Left forelimb (tissue), 1 donor: Measurements from ENCODE around the gene VEGFD.
A peak's percentile ranks its signal among the peaks of the same experiment; 100 is the strongest.

ENCODE experiments used
- DNase-seq: peaks from one replicate; pipeline ENCODE4 v3.0.0-alpha.2; 2018; ENCODE audit warnings: low spot score

Gene VEGFD

GRCh38 chrX:15359701-15360100 is 24.5 kb downstream of the VEGFD start:
- DNase-seq: no peak

- DNase-seq: no peak
Measured at GRCh38 chrX:15358533-15358932, 25.7 kb downstream of the VEGFD start.

DNA sequence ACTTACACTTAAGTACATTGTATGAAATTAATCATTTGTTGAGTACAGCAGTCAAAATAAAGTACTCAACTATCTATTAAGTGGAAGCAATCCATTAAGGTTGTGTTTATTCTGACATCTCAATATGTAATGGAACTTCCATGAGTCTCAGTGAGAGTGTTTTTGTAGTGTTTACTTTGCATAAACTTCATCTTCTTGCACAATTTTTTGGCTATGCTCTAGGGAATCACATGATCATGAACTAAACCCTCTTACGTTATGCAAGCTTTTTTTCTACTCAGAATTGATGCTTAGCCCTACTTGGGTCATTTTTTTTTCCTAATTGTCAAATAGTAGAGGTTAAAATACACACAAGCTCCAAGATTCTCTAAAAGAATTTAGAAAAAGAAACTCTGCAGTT is 27.8 kb downstream of the VEGFD start:
- no peak for DNase-seq

DNA sequence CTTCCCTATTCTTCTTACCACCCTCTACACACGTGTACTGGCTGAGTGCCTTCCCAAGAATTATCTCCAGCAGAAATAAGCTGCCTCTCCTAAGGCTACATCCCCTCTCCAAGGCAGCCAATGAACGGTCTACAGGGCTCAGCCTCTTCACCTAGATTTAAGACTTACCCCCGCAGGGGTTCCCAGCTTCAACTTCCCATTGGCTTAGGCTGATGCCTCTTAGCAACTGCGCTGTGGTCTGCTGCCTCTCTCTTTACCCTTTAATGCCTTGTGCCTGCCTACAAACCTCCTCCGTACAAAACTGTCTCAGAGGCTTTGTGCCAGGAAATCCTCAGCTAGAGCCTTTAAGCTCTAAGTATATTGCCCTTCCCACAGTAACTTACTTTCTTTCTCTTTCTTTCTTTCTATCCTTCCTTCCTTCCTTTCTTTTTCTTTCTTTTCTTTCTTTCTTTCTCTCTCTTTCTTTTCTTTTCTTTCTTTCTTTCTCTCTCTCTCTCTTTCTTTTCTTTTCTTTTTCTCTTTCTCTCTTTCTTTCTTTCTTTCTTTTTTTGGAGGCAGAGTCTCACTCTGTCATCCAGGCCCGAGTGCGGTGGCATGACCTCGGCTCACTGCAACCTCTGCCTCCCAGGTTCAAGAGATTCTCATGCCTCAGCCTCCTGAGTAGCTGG is 33.8 kb downstream of the VEGFD start:
- no peak for DNase-seq

DNA sequence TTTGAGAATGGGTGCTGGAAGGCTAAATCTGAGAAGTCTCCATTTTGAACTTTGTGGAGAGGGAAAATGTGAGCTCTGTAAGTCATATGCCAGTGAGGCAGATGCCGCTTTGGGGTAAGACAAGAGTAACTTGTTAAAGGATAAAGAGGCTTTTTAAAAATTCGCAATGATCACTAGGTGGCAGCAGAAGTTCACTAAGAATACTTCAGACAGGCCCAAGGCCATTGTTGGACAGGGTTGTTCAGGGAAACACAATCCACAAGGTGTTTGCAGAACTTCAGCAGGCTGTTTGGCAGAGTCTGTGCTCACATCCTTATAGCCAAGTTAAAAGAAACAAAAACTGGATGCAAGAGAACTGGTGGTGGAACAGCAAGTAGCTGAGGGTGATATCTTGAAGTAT is 35.2 kb downstream of the VEGFD start:
- DNase-seq: no peak

- no peak for DNase-seq
Measured at GRCh38 chrX:15345976-15346375, 38.2 kb downstream of the VEGFD start.

GRCh38 chrX:15344106-15344505 is 40.1 kb downstream of the VEGFD start:
- no peak for DNase-seq

DNA sequence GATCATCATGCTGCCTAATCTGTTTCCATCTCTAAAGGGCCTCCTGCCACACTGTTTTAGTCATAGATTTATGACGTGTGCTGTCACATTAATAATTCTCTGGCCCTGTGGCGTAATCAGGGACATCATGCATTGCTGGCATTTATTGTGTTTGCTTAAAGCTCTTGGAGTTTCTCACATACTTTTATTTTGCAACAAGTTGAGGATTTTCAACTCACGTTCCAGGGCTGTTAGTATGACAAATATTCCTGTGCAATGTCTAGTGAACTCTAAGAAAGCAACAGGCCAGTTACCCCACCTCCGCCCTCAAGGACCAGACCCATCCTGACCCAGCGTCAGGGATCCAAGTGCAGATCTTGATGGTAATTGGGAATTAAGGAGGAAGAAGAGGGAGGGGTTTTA is 41.1 kb downstream of the VEGFD start:
- DNase-seq: no peak

DNA sequence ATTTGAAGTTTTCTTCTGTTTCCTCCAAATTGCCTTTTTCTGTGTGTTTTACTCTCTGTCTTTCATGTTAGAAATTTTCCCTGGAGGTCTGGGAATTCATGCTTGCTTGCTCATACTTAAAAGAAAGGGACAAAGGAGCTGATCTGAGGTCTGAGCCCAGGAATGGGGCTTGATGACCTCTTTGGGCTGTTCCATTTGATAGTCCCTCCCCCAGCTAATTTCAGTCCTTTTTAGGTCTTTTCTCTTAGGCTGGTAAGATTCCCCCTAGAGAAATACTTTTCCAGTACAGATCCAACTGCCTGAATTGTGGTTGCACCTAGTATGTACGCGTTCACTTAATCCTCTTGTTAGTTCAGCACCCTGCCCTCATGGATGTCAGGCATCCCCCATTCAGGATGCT is 43.3 kb downstream of the VEGFD start:
- no peak for DNase-seq

GRCh38 chrX:15336023-15336413 is 48.2 kb downstream of the VEGFD start:
- no peak for DNase-seq

GRCh38 chrX:15335135-15336022 is 48.8 kb downstream of the VEGFD start, which contains the start of gene PIGA:
Gene PIGA, minus strand, starts transcription at chrX:15335523. Its CDS starts 3,593 bp downstream, at chrX:15331930.
- peak; percentile 90 for DNase-seq

DNA sequence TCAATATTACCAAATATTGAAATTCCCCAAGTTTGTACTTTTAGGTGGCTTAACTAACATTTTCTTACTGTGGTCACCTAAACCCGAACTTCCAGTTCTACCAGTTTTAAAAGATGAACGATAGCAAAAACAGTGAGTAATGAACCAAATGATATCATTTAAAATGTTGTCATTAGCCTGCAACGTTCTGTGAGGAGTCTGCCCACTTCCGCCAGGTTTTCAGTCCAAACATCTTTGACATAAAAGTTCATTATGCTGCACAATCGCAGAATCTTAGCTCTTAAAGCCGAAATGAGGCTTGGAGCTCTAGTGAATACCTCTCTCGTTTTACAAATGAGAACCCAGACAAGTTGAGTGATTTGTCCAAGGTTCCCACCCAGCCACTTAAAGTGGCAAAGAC is 49.7 kb downstream of the VEGFD start:
- no peak for DNase-seq

DNA sequence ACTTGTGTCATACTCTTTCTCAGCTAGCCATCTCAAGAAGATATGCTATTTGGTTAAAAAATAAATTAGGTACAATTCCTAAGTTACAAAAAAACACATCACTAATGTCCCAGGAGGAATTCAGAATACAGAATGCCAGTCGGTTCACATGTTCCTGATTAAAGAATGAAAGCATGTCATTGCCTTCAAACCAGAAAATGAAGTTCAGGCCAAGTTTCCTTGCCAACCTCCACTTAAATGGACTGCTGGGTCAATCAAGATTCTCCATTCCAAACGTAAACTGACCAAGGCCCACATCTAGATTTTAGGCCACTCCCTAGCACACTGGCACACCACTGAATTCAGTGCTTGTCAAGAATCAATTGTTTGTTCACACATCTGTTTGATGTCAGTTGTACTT is 55.4 kb downstream of the VEGFD start:
- DNase-seq: no peak

DNA sequence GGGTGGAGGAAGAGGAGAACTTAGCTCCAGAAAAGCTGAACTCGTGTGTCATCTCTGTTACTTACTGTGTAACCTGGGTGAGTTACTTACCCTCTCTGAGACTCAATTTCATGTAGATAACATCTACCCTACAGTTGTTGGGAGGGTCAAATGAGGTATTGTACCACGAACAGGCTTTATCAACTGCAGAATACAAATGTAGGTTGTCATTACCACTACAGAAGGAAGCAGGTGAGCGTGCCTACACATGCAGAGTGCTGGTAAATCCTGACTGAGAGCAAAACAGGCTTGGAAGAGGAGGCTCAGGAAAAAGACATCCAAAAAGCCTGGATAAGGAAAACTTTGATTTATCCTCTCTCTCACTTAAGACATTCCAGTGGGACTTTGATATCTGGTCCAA is 56.1 kb downstream of the VEGFD start:
- no peak for DNase-seq

- no peak for DNase-seq
Measured at GRCh38 chrX:15322472-15322871, 61.7 kb downstream of the VEGFD start.

DNA sequence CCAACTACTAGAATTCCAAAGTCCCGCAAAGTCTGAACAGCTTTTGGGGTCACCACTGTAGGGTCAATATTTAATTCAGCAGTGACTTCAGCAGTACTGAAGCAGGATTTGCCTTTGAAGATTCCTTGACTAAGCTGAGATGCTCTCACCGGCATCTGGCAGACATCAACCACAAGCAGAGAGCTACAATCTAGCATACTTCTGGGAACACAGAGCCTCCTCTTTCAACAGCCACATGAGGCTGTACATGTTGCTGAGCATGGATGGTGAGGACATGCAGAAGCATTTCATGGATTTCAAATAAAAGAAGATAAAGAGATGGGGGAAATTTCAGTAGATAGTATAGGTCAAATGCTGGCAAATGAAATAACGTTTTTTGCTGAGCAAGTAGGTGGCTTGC is 62.1 kb downstream of the VEGFD start:
- no peak for DNase-seq

GRCh38 chrX:15321447-15321846 is 62.8 kb downstream of the VEGFD start:
- no peak for DNase-seq

GRCh38 chrX:15320297-15320696 is 63.9 kb downstream of the VEGFD start:
- DNase-seq: no peak

GRCh38 chrX:15319075-15319474 is 65.1 kb downstream of the VEGFD start:
- DNase-seq: no peak

- no peak for DNase-seq
Measured at GRCh38 chrX:15315509-15315908, 68.7 kb downstream of the VEGFD start, which contains the start of gene ASB11. Gene ASB11, minus strand, starts transcription at chrX:15315640. Its CDS starts 35 bp downstream, at chrX:15315605.

DNA sequence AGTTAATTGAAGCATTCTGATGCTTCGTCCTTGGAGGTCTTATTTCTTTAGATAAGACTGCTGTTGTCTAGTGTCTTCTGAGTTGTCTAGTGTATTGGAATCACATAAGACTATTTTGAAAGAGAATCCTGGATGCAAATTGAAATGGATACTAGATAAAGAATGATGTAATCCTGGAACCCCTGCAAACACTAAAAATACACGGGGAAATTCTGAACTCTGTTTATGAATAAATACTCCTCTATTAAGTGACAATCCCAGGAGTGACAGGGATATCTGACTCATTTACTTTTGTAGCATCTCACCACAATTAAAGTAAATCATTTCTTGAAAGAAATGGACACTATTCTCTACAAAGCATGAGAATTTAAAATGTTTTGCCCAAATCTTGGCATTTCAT is 69.7 kb downstream of the VEGFD start:
- DNase-seq: no peak

DNA sequence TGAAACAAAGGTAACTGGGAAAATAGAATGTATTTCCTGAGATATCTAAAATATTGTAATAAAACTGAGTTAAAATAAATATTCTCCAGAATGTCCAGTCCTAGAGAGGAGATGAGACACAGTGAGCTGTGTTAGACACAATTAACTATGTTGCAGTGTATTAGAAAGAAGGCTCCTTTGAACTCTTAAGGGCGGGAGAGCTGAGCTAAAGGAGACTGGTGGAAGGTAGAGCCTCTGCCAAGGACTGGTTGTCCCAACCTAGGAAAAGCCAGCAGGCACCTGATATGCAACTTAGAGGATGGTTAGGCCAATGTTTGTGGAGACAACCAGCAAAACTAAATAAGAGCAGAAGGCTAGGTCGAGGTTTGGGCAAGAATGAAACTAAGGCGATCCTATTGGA is 73.1 kb downstream of the VEGFD start:
- no peak for DNase-seq

DNA sequence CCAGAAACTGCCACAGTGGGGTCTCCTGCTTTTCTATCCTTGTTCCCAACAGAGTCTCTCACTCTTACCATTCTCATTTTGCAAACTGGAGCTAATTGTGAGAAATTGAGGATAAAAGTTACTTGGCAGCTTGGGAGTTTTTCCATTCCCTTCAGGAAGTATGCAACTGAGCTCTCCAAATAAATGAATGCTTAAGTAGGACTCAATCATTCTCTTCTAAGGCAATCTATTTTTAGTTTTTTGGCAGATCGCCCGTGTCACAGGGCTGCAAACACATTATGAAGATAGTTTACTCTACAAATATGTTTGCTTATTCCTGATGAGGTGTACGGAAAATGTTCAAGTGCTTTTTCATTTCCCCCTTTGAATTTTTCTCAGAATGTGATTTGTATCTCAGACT is 74.1 kb downstream of the VEGFD start:
- no peak for DNase-seq
